Measurements from ENCODE around the gene CD34.

The CD34 gene

DNA sequence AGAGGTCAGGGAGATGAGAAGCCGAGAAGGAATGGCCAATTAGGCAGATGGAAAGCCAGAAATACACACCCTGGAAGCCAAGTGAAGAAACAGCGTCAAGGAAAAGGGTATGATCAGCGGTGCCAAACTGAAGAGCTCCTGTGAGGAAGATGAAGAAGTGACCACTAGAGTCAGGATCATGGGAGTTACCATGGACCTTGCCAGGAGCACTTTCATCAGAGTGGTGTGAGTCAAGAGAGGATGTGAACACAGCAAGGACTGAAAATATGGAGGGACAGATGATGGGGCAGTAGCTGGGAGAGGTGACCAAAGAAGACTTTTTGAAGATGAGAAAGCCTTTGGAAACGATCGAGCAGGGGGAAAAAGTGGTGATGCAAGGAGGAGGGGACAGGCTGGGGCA, 50.4 kb downstream of the CD34 start:
- H3K27ac ChIP-seq (ENCODE audit: extremely low read depth, low read depth, low read length), result no peak overlapping the region
- ChIA-PET CTCF (interaction anchor here (1.6 to 3.5 kb wide), 2 partner anchors 9 to 63 kb away, joined by 4 to 20 read pairs; no protein-coding TSS in a partner anchor), POLR2A (no interaction called here)
- peaks cover 0 to 55% of the 10 kb centered on the region in 2 experiments for H3K36me3 ChIP-seq (ENCODE audit: control insufficient read depth in 2 of 2, insufficient read depth in 1 of 2, low read length in 2 of 2)
- TF ChIP-seq, protein P1, sequence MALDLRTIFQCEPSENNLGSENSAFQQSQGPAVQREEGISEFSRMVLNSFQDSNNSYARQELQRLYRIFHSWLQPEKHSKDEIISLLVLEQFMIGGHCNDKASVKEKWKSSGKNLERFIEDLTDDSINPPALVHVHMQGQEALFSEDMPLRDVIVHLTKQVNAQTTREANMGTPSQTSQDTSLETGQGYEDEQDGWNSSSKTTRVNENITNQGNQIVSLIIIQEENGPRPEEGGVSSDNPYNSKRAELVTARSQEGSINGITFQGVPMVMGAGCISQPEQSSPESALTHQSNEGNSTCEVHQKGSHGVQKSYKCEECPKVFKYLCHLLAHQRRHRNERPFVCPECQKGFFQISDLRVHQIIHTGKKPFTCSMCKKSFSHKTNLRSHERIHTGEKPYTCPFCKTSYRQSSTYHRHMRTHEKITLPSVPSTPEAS (tag by site-specific recombination; IDR thresholded peaks at IDR 0.05), result no peak
- TF ChIP-seq PRDM1 (tag by site-specific recombination; IDR thresholded peaks at IDR 0.05), result no peak
- no peak for TF ChIP-seq ZNF155 (tag by site-specific recombination; IDR thresholded peaks at IDR 0.05)
- no peak for TF ChIP-seq ZNF335 (tag by site-specific recombination; conservative IDR thresholded peaks at IDR 0.05)
- TF ChIP-seq, protein P2, sequence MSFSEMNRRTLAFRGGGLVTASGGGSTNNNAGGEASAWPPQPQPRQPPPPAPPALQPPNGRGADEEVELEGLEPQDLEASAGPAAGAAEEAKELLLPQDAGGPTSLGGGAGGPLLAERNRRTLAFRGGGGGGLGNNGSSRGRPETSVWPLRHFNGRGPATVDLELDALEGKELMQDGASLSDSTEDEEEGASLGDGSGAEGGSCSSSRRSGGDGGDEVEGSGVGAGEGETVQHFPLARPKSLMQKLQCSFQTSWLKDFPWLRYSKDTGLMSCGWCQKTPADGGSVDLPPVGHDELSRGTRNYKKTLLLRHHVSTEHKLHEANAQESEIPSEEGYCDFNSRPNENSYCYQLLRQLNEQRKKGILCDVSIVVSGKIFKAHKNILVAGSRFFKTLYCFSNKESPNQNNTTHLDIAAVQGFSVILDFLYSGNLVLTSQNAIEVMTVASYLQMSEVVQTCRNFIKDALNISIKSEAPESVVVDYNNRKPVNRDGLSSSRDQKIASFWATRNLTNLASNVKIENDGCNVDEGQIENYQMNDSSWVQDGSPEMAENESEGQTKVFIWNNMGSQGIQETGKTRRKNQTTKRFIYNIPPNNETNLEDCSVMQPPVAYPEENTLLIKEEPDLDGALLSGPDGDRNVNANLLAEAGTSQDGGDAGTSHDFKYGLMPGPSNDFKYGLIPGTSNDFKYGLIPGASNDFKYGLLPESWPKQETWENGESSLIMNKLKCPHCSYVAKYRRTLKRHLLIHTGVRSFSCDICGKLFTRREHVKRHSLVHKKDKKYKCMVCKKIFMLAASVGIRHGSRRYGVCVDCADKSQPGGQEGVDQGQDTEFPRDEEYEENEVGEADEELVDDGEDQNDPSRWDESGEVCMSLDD (tag by site-specific recombination; IDR thresholded peaks at IDR 0.05), result no peak
- no peak for TF ChIP-seq ZNF350 (tag by site-specific recombination; IDR thresholded peaks at IDR 0.05)
- TF ChIP-seq, protein P3, sequence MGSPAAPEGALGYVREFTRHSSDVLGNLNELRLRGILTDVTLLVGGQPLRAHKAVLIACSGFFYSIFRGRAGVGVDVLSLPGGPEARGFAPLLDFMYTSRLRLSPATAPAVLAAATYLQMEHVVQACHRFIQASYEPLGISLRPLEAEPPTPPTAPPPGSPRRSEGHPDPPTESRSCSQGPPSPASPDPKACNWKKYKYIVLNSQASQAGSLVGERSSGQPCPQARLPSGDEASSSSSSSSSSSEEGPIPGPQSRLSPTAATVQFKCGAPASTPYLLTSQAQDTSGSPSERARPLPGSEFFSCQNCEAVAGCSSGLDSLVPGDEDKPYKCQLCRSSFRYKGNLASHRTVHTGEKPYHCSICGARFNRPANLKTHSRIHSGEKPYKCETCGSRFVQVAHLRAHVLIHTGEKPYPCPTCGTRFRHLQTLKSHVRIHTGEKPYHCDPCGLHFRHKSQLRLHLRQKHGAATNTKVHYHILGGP (tag by site-specific recombination; IDR thresholded peaks at IDR 0.05), result no peak
- no peak for TF ChIP-seq ZNF530 (tag by site-specific recombination; IDR thresholded peaks at IDR 0.05; ENCODE audit: low read depth)
- TF ChIP-seq, protein P4, sequence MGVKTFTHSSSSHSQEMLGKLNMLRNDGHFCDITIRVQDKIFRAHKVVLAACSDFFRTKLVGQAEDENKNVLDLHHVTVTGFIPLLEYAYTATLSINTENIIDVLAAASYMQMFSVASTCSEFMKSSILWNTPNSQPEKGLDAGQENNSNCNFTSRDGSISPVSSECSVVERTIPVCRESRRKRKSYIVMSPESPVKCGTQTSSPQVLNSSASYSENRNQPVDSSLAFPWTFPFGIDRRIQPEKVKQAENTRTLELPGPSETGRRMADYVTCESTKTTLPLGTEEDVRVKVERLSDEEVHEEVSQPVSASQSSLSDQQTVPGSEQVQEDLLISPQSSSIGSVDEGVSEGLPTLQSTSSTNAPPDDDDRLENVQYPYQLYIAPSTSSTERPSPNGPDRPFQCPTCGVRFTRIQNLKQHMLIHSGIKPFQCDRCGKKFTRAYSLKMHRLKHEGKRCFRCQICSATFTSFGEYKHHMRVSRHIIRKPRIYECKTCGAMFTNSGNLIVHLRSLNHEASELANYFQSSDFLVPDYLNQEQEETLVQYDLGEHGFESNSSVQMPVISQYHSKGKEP (tag by site-specific recombination; IDR thresholded peaks at IDR 0.05), result no peak
- TF ChIP-seq, protein P5, sequence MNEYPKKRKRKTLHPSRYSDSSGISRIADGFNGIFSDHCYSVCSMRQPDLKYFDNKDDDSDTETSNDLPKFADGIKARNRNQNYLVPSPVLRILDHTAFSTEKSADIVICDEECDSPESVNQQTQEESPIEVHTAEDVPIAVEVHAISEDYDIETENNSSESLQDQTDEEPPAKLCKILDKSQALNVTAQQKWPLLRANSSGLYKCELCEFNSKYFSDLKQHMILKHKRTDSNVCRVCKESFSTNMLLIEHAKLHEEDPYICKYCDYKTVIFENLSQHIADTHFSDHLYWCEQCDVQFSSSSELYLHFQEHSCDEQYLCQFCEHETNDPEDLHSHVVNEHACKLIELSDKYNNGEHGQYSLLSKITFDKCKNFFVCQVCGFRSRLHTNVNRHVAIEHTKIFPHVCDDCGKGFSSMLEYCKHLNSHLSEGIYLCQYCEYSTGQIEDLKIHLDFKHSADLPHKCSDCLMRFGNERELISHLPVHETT (tag by site-specific recombination; IDR thresholded peaks at IDR 0.05), result no peak
- TF ChIP-seq ZNF701 (tag by site-specific recombination; IDR thresholded peaks at IDR 0.05), result no peak
- no peak overlapping the region for H3K4me3 ChIP-seq (ENCODE audit: low read depth, low read length)
- H3K4me1 ChIP-seq (ENCODE audit: control insufficient read depth, insufficient read depth, low read length), result no peaks in the 10 kb centered on the region
- no peaks in the 10 kb centered on the region for H3K9me3 ChIP-seq (ENCODE audit: control insufficient read depth, insufficient read depth, low read depth, low read length)

DNA sequence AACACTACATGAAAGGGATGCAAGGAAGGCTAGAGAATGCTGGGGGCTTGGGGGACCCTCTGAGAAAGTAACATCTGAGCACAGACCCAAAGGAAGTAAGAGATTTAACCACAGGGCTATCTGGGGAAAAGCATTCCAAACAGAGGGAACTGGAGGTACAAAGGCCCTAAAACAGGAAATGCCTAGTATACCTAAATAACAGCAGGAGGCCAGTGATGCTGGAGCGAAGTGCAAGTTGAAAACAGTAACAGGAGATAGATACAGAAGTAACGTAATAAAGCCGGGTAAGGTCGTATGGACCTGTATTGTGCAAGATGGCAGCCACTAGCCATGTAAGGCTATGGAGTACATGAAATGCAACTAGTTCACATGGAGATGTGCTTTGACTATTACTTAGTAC, 52.1 kb downstream of the CD34 start:
- ChIA-PET CTCF (interaction anchor here (1.0 to 3.5 kb wide), 2 partner anchors 9 to 10 kb away, joined by 4 to 20 read pairs; no protein-coding TSS in a partner anchor), POLR2A (no interaction called here)
- no peak overlapping the region for H3K27ac ChIP-seq (ENCODE audit: extremely low read depth, low read depth, low read length)

More for the DNA sequence above, 52.1 kb downstream of the CD34 start:
- no peak overlapping the region for H3K4me3 ChIP-seq (ENCODE audit: low read depth, low read length)
- no peaks in the 10 kb centered on the region for H3K9me3 ChIP-seq (ENCODE audit: control insufficient read depth, insufficient read depth, low read depth, low read length)
- H3K4me1 ChIP-seq (ENCODE audit: control insufficient read depth, insufficient read depth, low read length), result no peaks in the 10 kb centered on the region
- TF ChIP-seq ZFP3 (tag by site-specific recombination; IDR thresholded peaks at IDR 0.05; ENCODE audit: low read depth) (no peak), ZNF221 (tag by site-specific recombination; IDR thresholded peaks at IDR 0.05; ENCODE audit: borderline replicate concordance) (no peak), ZNF544 (tag by site-specific recombination; IDR thresholded peaks at IDR 0.05) (no peak), ZNF555 (tag by site-specific recombination; conservative IDR thresholded peaks at IDR 0.05) (no peak), ZNF37A (tag by site-specific recombination; IDR thresholded peaks at IDR 0.05) (no peak), ZNF621 (tag by site-specific recombination; IDR thresholded peaks at IDR 0.05) (no peak), MZF1 (tag by site-specific recombination; IDR thresholded peaks at IDR 0.05; ENCODE audit: borderline replicate concordance) (no peak), ZNF10 (tag by site-specific recombination; IDR thresholded peaks at IDR 0.05) (no peak), ZNF426 (tag by site-specific recombination; IDR thresholded peaks at IDR 0.05) (no peak), ZNF239 (tag by site-specific recombination; IDR thresholded peaks at IDR 0.05) (no peak)
- TF ChIP-seq, protein P6, sequence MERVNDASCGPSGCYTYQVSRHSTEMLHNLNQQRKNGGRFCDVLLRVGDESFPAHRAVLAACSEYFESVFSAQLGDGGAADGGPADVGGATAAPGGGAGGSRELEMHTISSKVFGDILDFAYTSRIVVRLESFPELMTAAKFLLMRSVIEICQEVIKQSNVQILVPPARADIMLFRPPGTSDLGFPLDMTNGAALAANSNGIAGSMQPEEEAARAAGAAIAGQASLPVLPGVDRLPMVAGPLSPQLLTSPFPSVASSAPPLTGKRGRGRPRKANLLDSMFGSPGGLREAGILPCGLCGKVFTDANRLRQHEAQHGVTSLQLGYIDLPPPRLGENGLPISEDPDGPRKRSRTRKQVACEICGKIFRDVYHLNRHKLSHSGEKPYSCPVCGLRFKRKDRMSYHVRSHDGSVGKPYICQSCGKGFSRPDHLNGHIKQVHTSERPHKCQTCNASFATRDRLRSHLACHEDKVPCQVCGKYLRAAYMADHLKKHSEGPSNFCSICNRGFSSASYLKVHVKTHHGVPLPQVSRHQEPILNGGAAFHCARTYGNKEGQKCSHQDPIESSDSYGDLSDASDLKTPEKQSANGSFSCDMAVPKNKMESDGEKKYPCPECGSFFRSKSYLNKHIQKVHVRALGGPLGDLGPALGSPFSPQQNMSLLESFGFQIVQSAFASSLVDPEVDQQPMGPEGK (tag by site-specific recombination; IDR thresholded peaks at IDR 0.05), result no peak
- TF ChIP-seq, protein P7, sequence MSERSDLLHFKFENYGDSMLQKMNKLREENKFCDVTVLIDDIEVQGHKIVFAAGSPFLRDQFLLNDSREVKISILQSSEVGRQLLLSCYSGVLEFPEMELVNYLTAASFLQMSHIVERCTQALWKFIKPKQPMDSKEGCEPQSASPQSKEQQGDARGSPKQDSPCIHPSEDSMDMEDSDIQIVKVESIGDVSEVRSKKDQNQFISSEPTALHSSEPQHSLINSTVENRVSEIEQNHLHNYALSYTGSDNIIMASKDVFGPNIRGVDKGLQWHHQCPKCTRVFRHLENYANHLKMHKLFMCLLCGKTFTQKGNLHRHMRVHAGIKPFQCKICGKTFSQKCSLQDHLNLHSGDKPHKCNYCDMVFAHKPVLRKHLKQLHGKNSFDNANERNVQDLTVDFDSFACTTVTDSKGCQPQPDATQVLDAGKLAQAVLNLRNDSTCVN (tag by site-specific recombination; optimal IDR thresholded peaks at IDR 0.05), result no peak
- peaks cover 0 to 38% of the 10 kb centered on the region in 2 experiments; a peak in 2 of 3 replicates for H3K36me3 ChIP-seq (ENCODE audit: control insufficient read depth in 2 of 2, insufficient read depth in 1 of 2, low read length in 2 of 2)

Measured in HEK293 (cell line).